Measurements from ENCODE around the gene MOK.
"Not testable (repeated sequence)": the region's sequence is repeated elsewhere in the genome, so short reads cannot be mapped to it uniquely, and the experiment has no call there.

The MOK gene

GRCh38 chr14:102330806-102331205 lies 25.8 kb upstream of the MOK start:
- no peak overlapping the region for H2BK15ac ChIP-seq (ENCODE audit: low read depth, poor library complexity, severe bottlenecking)
- peaks cover 8% of the 10 kb centered on the region for H3K4me1 ChIP-seq (ENCODE audit: control insufficient read depth, insufficient read depth, low read depth, low read length)
- no peak overlapping the region for H3K14ac ChIP-seq (ENCODE audit: low read length in 2 of 2)
- H2BK120ac ChIP-seq (ENCODE audit: low read depth, low read length) = no peak overlapping the region
- H4K8ac ChIP-seq (ENCODE audit: low read length) = no peak overlapping the region
- H3K4me2 ChIP-seq (ENCODE audit: low read length, poor library complexity, severe bottlenecking) = no peak overlapping the region
- H3K27ac ChIP-seq (ENCODE audit: low read length, poor library complexity, severe bottlenecking) = no peak overlapping the region
- DNase-seq = no peak
- H3K9me3 ChIP-seq (ENCODE audit: control insufficient read depth, low read length) = no peaks in the 10 kb centered on the region
- H3K4me3 ChIP-seq (ENCODE audit: insufficient read depth in 1 of 2, low read depth in 1 of 2, low read length in 2 of 2) = no peak overlapping the region
- H2BK5ac ChIP-seq (ENCODE audit: low read depth, low read length, poor library complexity, severe bottlenecking) = no peak overlapping the region
- no peak overlapping the region for H3K18ac ChIP-seq (ENCODE audit: low read depth in 1 of 2, low read length in 2 of 2)
- H4K91ac ChIP-seq (ENCODE audit: low read length) = no peak overlapping the region
- H2AK5ac ChIP-seq (ENCODE audit: low read length, severe bottlenecking) = no peak overlapping the region
- no peak overlapping the region for H3K4ac ChIP-seq (ENCODE audit: low read depth in 1 of 2, low read length in 2 of 2)
- no peak overlapping the region for H3K9ac ChIP-seq (ENCODE audit: low read length)
- H3K23ac ChIP-seq (ENCODE audit: low read length in 2 of 2) = no peak overlapping the region
- no peaks in the 10 kb centered on the region for H3K27me3 ChIP-seq (ENCODE audit: control insufficient read depth in 1 of 2, insufficient read depth in 1 of 2, low read length in 2 of 2)
- H3K79me1 ChIP-seq (replicated peaks; ENCODE audit: low read length, poor library complexity, severe bottlenecking) = peaks cover 7% of the 10 kb centered on the region
- peaks cover 39 to 40% of the 10 kb centered on the region in 2 experiments for H3K36me3 ChIP-seq (ENCODE audit: control insufficient read depth in 1 of 2, insufficient read depth in 2 of 2, low read depth in 1 of 2, low read length in 2 of 2)
- no peak overlapping the region for H2BK12ac ChIP-seq (ENCODE audit: low read length in 2 of 2)
- H2AFZ ChIP-seq (ENCODE audit: low read depth, low read length) = no peak overlapping the region
- WGBS = 95% methylated on average over 5 of the region's 8 CpGs

- not testable (repeated sequence) for H3K18ac ChIP-seq (ENCODE audit: low read depth in 1 of 2, low read length in 2 of 2); DNase-seq; H3K4me1 ChIP-seq (ENCODE audit: control insufficient read depth, insufficient read depth, low read depth, low read length); H3K9me3 ChIP-seq (ENCODE audit: control insufficient read depth, low read length); H3K14ac ChIP-seq (ENCODE audit: low read length in 2 of 2); H4K91ac ChIP-seq (ENCODE audit: low read length); H2BK120ac ChIP-seq (ENCODE audit: low read depth, low read length); H3K4me2 ChIP-seq (ENCODE audit: low read length, poor library complexity, severe bottlenecking); H4K8ac ChIP-seq (ENCODE audit: low read length); H2AFZ ChIP-seq (ENCODE audit: low read depth, low read length); H2BK12ac ChIP-seq (ENCODE audit: low read length in 2 of 2); H2BK15ac ChIP-seq (ENCODE audit: low read depth, poor library complexity, severe bottlenecking); H3K9ac ChIP-seq (ENCODE audit: low read length); H2BK5ac ChIP-seq (ENCODE audit: low read depth, low read length, poor library complexity, severe bottlenecking); H2AK5ac ChIP-seq (ENCODE audit: low read length, severe bottlenecking); H3K23ac ChIP-seq (ENCODE audit: low read length in 2 of 2); H3K79me1 ChIP-seq (replicated peaks; ENCODE audit: low read length, poor library complexity, severe bottlenecking); H3K4ac ChIP-seq (ENCODE audit: low read depth in 1 of 2, low read length in 2 of 2); H3K27ac ChIP-seq (ENCODE audit: low read length, poor library complexity, severe bottlenecking); H3K27me3 ChIP-seq (ENCODE audit: control insufficient read depth in 1 of 2, insufficient read depth in 1 of 2, low read length in 2 of 2); H3K4me3 ChIP-seq (ENCODE audit: insufficient read depth in 1 of 2, low read depth in 1 of 2, low read length in 2 of 2)
- H3K36me3 ChIP-seq (ENCODE audit: control insufficient read depth in 1 of 2, insufficient read depth in 2 of 2, low read depth in 1 of 2, low read length in 2 of 2) = peaks cover 29 to 36% of the 10 kb centered on the region in 2 experiments
- 96% methylated on average over 6 of the region's 6 CpGs for WGBS
Measured at GRCh38 chr14:102329381-102329780, 24.4 kb upstream of the MOK start.

GRCh38 chr14:102326583-102326982 lies 21.6 kb upstream of the MOK start:
- Histone ChIP-seq H3K4me2 (ENCODE audit: low read length, poor library complexity, severe bottlenecking) (no peak overlapping the region), H3K18ac (ENCODE audit: low read depth in 1 of 2, low read length in 2 of 2) (no peak overlapping the region), H2BK5ac (ENCODE audit: low read depth, low read length, poor library complexity, severe bottlenecking) (no peak overlapping the region), H2BK120ac (ENCODE audit: low read depth, low read length) (no peak overlapping the region), H4K8ac (ENCODE audit: low read length) (no peak overlapping the region), H2AFZ (ENCODE audit: low read depth, low read length) (no peak overlapping the region), H3K4ac (ENCODE audit: low read depth in 1 of 2, low read length in 2 of 2) (no peak overlapping the region), H3K23ac (ENCODE audit: low read length in 2 of 2) (no peak overlapping the region), H4K91ac (ENCODE audit: low read length) (no peak overlapping the region), H2BK12ac (ENCODE audit: low read length in 2 of 2) (no peak overlapping the region), H3K36me3 (ENCODE audit: control insufficient read depth in 1 of 2, insufficient read depth in 2 of 2, low read depth in 1 of 2, low read length in 2 of 2) (peaks cover 12 to 19% of the 10 kb centered on the region in 2 experiments), H2AK5ac (ENCODE audit: low read length, severe bottlenecking) (no peak overlapping the region), H3K4me3 (ENCODE audit: insufficient read depth in 1 of 2, low read depth in 1 of 2, low read length in 2 of 2) (no peak overlapping the region), H3K14ac (ENCODE audit: low read length in 2 of 2) (no peak overlapping the region), H3K9me3 (ENCODE audit: control insufficient read depth, low read length) (no peaks in the 10 kb centered on the region), H3K79me1 (replicated peaks; ENCODE audit: low read length, poor library complexity, severe bottlenecking) (peaks cover 12% of the 10 kb centered on the region), H3K27me3 (ENCODE audit: control insufficient read depth in 1 of 2, insufficient read depth in 1 of 2, low read length in 2 of 2) (no peaks in the 10 kb centered on the region), H2BK15ac (ENCODE audit: low read depth, poor library complexity, severe bottlenecking) (no peak overlapping the region), H3K9ac (ENCODE audit: low read length) (no peak overlapping the region), H3K4me1 (ENCODE audit: control insufficient read depth, insufficient read depth, low read depth, low read length) (peaks cover 8% of the 10 kb centered on the region), H3K27ac (ENCODE audit: low read length, poor library complexity, severe bottlenecking) (no peak overlapping the region)
- no peak for DNase-seq
- WGBS = 95% methylated on average over 14 of the region's 14 CpGs

- H3K18ac ChIP-seq (ENCODE audit: low read depth in 1 of 2, low read length in 2 of 2) = peak overlapping the region in 1 of 2 experiments; percentile 8
- no peak overlapping the region for H2BK5ac ChIP-seq (ENCODE audit: low read depth, low read length, poor library complexity, severe bottlenecking)
- H3K4me2 ChIP-seq (ENCODE audit: low read length, poor library complexity, severe bottlenecking) = no peak overlapping the region
- H3K4me1 ChIP-seq (ENCODE audit: control insufficient read depth, insufficient read depth, low read depth, low read length) = peaks cover 11% of the 10 kb centered on the region
- no peak overlapping the region for H2AK5ac ChIP-seq (ENCODE audit: low read length, severe bottlenecking)
- no peak overlapping the region for H3K23ac ChIP-seq (ENCODE audit: low read length in 2 of 2)
- H3K27ac ChIP-seq (ENCODE audit: low read length, poor library complexity, severe bottlenecking) = peak overlapping the region; percentile 35
- H3K4ac ChIP-seq (ENCODE audit: low read depth in 1 of 2, low read length in 2 of 2) = no peak overlapping the region
- H3K27me3 ChIP-seq (ENCODE audit: control insufficient read depth in 1 of 2, insufficient read depth in 1 of 2, low read length in 2 of 2) = no peaks in the 10 kb centered on the region
- DNase-seq = peak; percentile 8
- H3K4me3 ChIP-seq (ENCODE audit: insufficient read depth in 1 of 2, low read depth in 1 of 2, low read length in 2 of 2) = no peak overlapping the region
- no peak overlapping the region for H2BK12ac ChIP-seq (ENCODE audit: low read length in 2 of 2)
- H4K8ac ChIP-seq (ENCODE audit: low read length) = no peak overlapping the region
- peaks cover 7 to 17% of the 10 kb centered on the region in 2 experiments for H3K36me3 ChIP-seq (ENCODE audit: control insufficient read depth in 1 of 2, insufficient read depth in 2 of 2, low read depth in 1 of 2, low read length in 2 of 2)
- peaks cover 16% of the 10 kb centered on the region for H3K79me1 ChIP-seq (replicated peaks; ENCODE audit: low read length, poor library complexity, severe bottlenecking)
- H2BK15ac ChIP-seq (ENCODE audit: low read depth, poor library complexity, severe bottlenecking) = no peak overlapping the region
- peak overlapping the region; percentile 30 for H4K91ac ChIP-seq (ENCODE audit: low read length)
- no peak overlapping the region for H2AFZ ChIP-seq (ENCODE audit: low read depth, low read length)
- no peak overlapping the region for H3K14ac ChIP-seq (ENCODE audit: low read length in 2 of 2)
- no peaks in the 10 kb centered on the region for H3K9me3 ChIP-seq (ENCODE audit: control insufficient read depth, low read length)
- 75% methylated on average over 9 of the region's 9 CpGs for WGBS
- no peak overlapping the region for H3K9ac ChIP-seq (ENCODE audit: low read length)
- no peak overlapping the region for H2BK120ac ChIP-seq (ENCODE audit: low read depth, low read length)
Measured at GRCh38 chr14:102325791-102326345, 20.9 kb upstream of the MOK start.
